Regular cardiac myocyte (primary cell): Measurements from ENCODE around the gene DDX55. TPM values are rescaled to one million over a fixed set of nuclear protein-coding genes. Genes with fewer than 3 reads are reported as not detected.

Source experiments
- total RNA-seq: library from RNA; depleted of rRNA; stranded (reverse); fragments of >200 nt; gene quantifications from 2 replicates; pipeline ENCODE4 v1.2.3, GENCODE V29; 2014

The DDX55 gene, protein sequence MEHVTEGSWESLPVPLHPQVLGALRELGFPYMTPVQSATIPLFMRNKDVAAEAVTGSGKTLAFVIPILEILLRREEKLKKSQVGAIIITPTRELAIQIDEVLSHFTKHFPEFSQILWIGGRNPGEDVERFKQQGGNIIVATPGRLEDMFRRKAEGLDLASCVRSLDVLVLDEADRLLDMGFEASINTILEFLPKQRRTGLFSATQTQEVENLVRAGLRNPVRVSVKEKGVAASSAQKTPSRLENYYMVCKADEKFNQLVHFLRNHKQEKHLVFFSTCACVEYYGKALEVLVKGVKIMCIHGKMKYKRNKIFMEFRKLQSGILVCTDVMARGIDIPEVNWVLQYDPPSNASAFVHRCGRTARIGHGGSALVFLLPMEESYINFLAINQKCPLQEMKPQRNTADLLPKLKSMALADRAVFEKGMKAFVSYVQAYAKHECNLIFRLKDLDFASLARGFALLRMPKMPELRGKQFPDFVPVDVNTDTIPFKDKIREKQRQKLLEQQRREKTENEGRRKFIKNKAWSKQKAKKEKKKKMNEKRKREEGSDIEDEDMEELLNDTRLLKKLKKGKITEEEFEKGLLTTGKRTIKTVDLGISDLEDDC
- 14.9 and 20.5 TPM in 2 replicates for total RNA-seq

DNA sequence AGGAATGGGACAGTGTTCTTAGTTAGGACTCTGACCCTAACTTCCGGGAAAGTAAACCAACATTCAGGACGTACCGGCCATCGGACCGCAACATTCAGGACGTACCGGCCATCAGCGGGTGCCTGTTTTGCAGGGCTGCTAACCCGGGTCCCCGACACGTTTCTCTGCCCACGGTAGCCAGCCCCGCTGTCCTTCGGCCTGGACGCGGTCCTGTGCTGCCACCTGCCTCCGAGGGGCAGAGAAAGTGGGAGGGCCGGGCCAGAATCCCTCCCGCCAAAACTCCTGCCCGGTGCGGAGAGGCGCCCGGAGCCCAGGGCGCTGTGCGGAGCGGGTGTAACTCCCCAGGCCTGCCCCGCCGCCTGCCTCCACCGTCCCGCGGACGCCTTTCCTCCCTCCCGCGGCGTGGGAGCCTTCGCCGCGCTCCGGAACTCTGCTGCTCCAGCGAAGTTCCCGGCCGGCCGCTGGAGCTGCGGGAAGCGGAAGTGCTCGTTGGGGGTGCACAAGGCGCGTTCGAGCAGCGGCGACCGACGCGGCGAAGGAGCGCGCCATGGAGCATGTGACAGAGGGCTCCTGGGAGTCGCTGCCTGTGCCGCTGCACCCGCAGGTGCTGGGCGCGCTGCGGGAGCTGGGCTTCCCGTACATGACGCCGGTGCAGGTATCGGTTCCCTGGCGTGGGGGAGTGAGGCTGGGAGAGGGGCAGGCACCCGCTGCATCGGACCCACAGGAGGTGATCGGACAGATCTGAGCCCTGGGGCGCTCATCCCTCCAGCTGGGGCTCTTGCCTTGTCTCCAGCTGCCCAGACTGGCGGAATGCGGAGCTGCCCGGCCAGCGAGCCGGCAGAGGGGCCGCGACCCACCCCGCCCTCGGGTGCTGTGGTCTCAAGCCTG lies at the start of gene DDX55:
DDX55 (plus strand) TSS at position 498 of the 888 bp plus-strand sequence; CDS start at position 548, 50 bp downstream.

DNA sequence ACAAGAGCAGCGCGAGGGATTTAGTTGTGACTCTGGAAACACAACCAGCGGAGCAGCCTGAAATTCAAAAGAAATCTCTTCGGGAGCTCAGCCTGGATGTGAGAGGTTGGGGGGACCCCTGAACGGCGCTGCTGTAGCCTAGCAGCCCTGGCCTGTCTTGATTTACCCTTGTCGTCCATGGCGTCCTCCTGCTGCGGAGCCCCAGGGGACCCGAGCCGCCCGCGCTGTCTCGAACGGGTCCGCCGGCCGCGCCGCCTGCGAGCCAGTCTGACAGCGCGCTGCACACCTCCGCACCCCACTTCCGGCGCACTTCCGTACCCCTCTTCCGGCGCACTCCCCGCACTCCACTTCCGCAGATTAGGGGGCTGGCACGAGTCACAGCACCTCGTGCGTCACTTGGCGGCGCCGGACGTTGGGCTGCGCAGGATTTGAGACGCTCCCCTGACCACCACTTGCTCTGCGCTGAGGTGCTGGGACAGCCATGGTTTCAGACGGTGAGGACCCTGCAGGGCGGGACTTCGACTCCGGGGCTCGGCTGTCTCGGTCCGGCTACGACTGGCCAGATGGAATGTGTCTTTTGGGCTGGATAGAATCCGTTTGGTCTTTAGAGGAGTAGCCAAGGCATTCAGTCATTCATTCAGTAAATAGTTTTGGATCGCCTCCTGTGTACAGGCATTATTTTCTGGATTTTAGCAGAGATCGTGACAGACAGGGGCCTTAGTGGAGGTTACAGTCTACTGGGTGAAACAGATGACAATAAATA lies 31.7 kb downstream of the DDX55 start, which contains the start of the genes EIF2B1 and GTF2H3:
EIF2B1 (minus strand) TSS at position 308 of the 763 bp plus-strand sequence; CDS start at position 179, 129 bp downstream.
GTF2H3 (plus strand) TSS at position 451 of the 763 bp plus-strand sequence; CDS start at position 482, 31 bp downstream.

Other genes with a start within 250 kb of the DDX55 start
- 21.1 and 30.9 TPM in 2 replicates for gene SBNO1, start 237.3 kb upstream of the DDX55 start, total RNA-seq
- gene KMT5A, start 218.0 kb upstream of the DDX55 start, total RNA-seq = 37.2 and 71.3 TPM in 2 replicates
- gene RILPL2, start 165.4 kb upstream of the DDX55 start, total RNA-seq = 4.2 and 4.5 TPM in 2 replicates
- 12.1 and 17.8 TPM in 2 replicates for gene SNRNP35, start 144.0 kb upstream of the DDX55 start, total RNA-seq
- gene RILPL1, start 68.4 kb upstream of the DDX55 start, total RNA-seq = 7.9 and 10.2 TPM in 2 replicates
- gene TMED2, start 17.5 kb upstream of the DDX55 start, total RNA-seq = 603 and 694 TPM in 2 replicates
- gene EIF2B1, start 31.6 kb downstream of the DDX55 start, total RNA-seq = 74.4 and 84.7 TPM in 2 replicates
- 60.0 and 60.9 TPM in 2 replicates for gene GTF2H3, start 31.7 kb downstream of the DDX55 start, total RNA-seq
- 7.5 and 9.0 TPM in 2 replicates for gene TCTN2, start 69.0 kb downstream of the DDX55 start, total RNA-seq
- gene ATP6V0A2, start 110.3 kb downstream of the DDX55 start, total RNA-seq = 18.8 and 23.1 TPM in 2 replicates
- 0.58 and 20.0 TPM in 2 replicates for gene DNAH10, start 160.2 kb downstream of the DDX55 start, total RNA-seq